Suprapubic skin (tissue), 4 donors: ENCODE measurements around the gene MTHFD2.

Source experiments
- EP300 ChIP-seq: sonication (generic); formaldehyde crosslinking; IDR thresholded peaks from one replicate; pipeline ENCODE4 v1.6.1; 2017; ENCODE audit warnings: antibody characterized with exemption
- POLR2A ChIP-seq, 2 donors: fragments of 450-650 bp; IDR thresholded peaks; one replicate each; pipeline ENCODE4 v1.6.1; 2017; ENCODE audit warnings: antibody characterized with exemption in 2 of 2, mild to moderate bottlenecking in 2 of 2, moderate library complexity in 2 of 2
- POLR2AphosphoS5 ChIP-seq, 3 donors: sonication (generic); formaldehyde crosslinking; IDR thresholded peaks; one replicate each; pipeline ENCODE4 v1.6.1; 2017; ENCODE audit warnings: antibody characterized with exemption in 3 of 3
- TF ChIP-seq, protein P1 (sequence below), 2 donors: fragments of 200-600 bp in 1 of 2; fragments of 450-650 bp in 1 of 2; sonication (generic) in 1 of 2; IDR thresholded peaks; one replicate each; pipeline ENCODE4 v1.5.1; 2016 to 2019; ENCODE audit warnings: antibody characterized with exemption in 2 of 2, mild to moderate bottlenecking in 1 of 2, moderate library complexity in 1 of 2

DNA sequence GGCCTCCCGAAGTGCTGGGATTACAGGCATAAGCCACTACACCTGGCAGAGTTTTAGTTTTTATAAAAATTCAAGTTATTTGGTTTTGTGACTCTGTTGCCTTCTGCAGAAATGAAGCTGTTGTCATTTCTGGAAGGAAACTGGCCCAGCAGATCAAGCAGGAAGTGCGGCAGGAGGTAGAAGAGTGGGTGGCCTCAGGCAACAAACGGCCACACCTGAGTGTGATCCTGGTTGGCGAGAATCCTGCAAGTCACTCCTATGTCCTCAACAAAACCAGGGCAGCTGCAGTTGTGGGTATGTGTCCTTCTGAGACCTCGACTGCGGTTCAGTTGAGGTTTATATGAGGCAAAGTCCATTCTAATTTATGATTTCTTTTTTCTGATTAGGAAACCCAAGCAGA lies 7.2 kb downstream of the MTHFD2 start:
- TF ChIP-seq, protein P1, sequence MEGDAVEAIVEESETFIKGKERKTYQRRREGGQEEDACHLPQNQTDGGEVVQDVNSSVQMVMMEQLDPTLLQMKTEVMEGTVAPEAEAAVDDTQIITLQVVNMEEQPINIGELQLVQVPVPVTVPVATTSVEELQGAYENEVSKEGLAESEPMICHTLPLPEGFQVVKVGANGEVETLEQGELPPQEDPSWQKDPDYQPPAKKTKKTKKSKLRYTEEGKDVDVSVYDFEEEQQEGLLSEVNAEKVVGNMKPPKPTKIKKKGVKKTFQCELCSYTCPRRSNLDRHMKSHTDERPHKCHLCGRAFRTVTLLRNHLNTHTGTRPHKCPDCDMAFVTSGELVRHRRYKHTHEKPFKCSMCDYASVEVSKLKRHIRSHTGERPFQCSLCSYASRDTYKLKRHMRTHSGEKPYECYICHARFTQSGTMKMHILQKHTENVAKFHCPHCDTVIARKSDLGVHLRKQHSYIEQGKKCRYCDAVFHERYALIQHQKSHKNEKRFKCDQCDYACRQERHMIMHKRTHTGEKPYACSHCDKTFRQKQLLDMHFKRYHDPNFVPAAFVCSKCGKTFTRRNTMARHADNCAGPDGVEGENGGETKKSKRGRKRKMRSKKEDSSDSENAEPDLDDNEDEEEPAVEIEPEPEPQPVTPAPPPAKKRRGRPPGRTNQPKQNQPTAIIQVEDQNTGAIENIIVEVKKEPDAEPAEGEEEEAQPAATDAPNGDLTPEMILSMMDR (IDR thresholded peaks at IDR 0.05): no peak
- TF ChIP-seq EP300: no peak
- TF ChIP-seq POLR2AphosphoS5 (IDR thresholded peaks at IDR 0.05): no peak
- TF ChIP-seq POLR2A (IDR thresholded peaks at IDR 0.05): no peak
